ENCODE results near the gene OR6B3.
"Not testable (repeated sequence)": the region's sequence is repeated elsewhere in the genome, so short reads cannot be mapped to it uniquely, and the experiment has no call there.

Gene OR6B3

GRCh38 chr2:240050278-240050677, 3.0 kb downstream of the OR6B3 start:
- H3K4me3 ChIP-seq (ENCODE audit: low read length, poor library complexity, severe bottlenecking), result no peak overlapping the region
- no peaks in the 10 kb centered on the region for H3K27me3 ChIP-seq (ENCODE audit: insufficient read depth, low read length, poor library complexity, severe bottlenecking)
- no peak overlapping the region for H3K4me2 ChIP-seq (ENCODE audit: low read depth, low read length, poor library complexity, severe bottlenecking)
- no peaks in the 10 kb centered on the region for H4K20me1 ChIP-seq (ENCODE audit: insufficient read depth, low read length, poor library complexity, severe bottlenecking)
- no peaks in the 10 kb centered on the region for H3K36me3 ChIP-seq (ENCODE audit: insufficient read depth, low read length)
- TF ChIP-seq CTCF (conservative IDR thresholded peaks at IDR 0.05; ENCODE audit: low read length) (no peak), EZH2phosphoT487 (IDR thresholded peaks at IDR 0.05; ENCODE audit: borderline replicate concordance) (no peak)
- no peaks in the 10 kb centered on the region for H3K9me2 ChIP-seq (replicated peaks; ENCODE audit: low read depth, low read length)
- no peaks in the 10 kb centered on the region for H3K4me1 ChIP-seq (ENCODE audit: insufficient read depth, low read length, poor library complexity, severe bottlenecking)
- H3K9ac ChIP-seq (ENCODE audit: low read depth, low read length, poor library complexity, severe bottlenecking), result no peak overlapping the region
- H2AFZ ChIP-seq (ENCODE audit: low read length), result no peak overlapping the region
- no peaks in the 10 kb centered on the region for H3F3A ChIP-seq (ENCODE audit: low read depth)
- no peaks in the 10 kb centered on the region for H3K9me3 ChIP-seq (ENCODE audit: insufficient read depth, low read depth, low read length)
- no peaks in the 10 kb centered on the region for H3K79me2 ChIP-seq (ENCODE audit: insufficient read depth, low read length)

DNA sequence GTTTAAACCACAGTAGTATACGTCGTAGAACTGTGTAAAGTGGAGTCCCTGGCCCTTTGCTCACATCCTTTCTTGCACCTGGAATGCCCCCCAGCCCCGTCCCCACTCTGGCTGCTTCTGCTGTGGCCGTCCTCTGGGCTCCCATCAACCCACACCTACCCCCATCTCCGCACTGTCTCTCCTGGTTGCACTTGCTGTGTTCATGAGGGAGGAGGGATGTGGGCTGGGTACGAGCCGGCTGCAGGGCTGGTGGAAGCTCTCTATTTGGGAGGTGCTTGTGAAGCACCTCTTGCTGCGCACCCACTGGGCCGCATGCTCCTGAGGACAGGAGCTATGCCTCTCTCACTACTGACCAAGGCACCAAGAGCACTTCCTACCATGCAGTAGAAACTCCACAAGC, 5.1 kb downstream of the OR6B3 start:
- Histone ChIP-seq H2AFZ (ENCODE audit: low read length) (no peak overlapping the region), H3K4me2 (ENCODE audit: low read depth, low read length, poor library complexity, severe bottlenecking) (no peak overlapping the region), H4K20me1 (ENCODE audit: insufficient read depth, low read length, poor library complexity, severe bottlenecking) (no peaks in the 10 kb centered on the region), H3K4me3 (ENCODE audit: low read length, poor library complexity, severe bottlenecking) (no peak overlapping the region), H3K79me2 (ENCODE audit: insufficient read depth, low read length) (no peaks in the 10 kb centered on the region), H3K9ac (ENCODE audit: low read depth, low read length, poor library complexity, severe bottlenecking) (no peak overlapping the region), H3K9me3 (ENCODE audit: insufficient read depth, low read depth, low read length) (no peaks in the 10 kb centered on the region), H3K4me1 (ENCODE audit: insufficient read depth, low read length, poor library complexity, severe bottlenecking) (no peaks in the 10 kb centered on the region), H3F3A (ENCODE audit: low read depth) (no peaks in the 10 kb centered on the region), H3K27me3 (ENCODE audit: insufficient read depth, low read length, poor library complexity, severe bottlenecking) (no peaks in the 10 kb centered on the region), H3K36me3 (ENCODE audit: insufficient read depth, low read length) (no peaks in the 10 kb centered on the region), H3K9me2 (replicated peaks; ENCODE audit: low read depth, low read length) (no peaks in the 10 kb centered on the region)
- TF ChIP-seq CTCF (conservative IDR thresholded peaks at IDR 0.05; ENCODE audit: low read length) (no peak), EZH2phosphoT487 (IDR thresholded peaks at IDR 0.05; ENCODE audit: borderline replicate concordance) (no peak)

DNA sequence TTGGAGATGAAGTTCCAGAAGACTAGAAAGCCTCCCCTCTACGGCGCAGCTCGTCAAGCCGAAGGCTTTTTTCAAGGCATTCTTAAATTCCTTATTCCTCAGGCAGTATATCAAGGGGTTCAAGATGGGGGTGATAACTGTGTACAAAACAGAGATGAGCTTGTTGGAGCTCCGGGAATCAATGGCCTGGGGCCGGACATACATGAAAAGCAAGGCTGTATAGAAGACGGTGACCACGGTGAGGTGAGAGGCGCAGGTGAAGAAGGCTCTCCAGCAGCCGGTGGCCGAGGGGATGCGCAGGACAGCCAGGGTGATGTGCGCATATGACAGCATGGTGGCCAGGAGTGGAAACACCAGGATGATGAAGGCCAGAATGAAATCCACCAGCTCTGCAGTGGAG, 8.2 kb downstream of the OR6B3 start:
- Histone ChIP-seq H3K4me3 (ENCODE audit: low read length, poor library complexity, severe bottlenecking) (no peak overlapping the region), H3K79me2 (ENCODE audit: insufficient read depth, low read length) (no peaks in the 10 kb centered on the region), H3K9me3 (ENCODE audit: insufficient read depth, low read depth, low read length) (no peaks in the 10 kb centered on the region), H2AFZ (ENCODE audit: low read length) (no peak overlapping the region), H3K9me2 (replicated peaks; ENCODE audit: low read depth, low read length) (no peaks in the 10 kb centered on the region), H4K20me1 (ENCODE audit: insufficient read depth, low read length, poor library complexity, severe bottlenecking) (no peaks in the 10 kb centered on the region), H3F3A (ENCODE audit: low read depth) (no peaks in the 10 kb centered on the region), H3K36me3 (ENCODE audit: insufficient read depth, low read length) (no peaks in the 10 kb centered on the region), H3K4me2 (ENCODE audit: low read depth, low read length, poor library complexity, severe bottlenecking) (no peak overlapping the region), H3K4me1 (ENCODE audit: insufficient read depth, low read length, poor library complexity, severe bottlenecking) (no peaks in the 10 kb centered on the region), H3K27me3 (ENCODE audit: insufficient read depth, low read length, poor library complexity, severe bottlenecking) (no peaks in the 10 kb centered on the region), H3K9ac (ENCODE audit: low read depth, low read length, poor library complexity, severe bottlenecking) (no peak overlapping the region)
- TF ChIP-seq EZH2phosphoT487 (IDR thresholded peaks at IDR 0.05; ENCODE audit: borderline replicate concordance), result no peak
- TF ChIP-seq CTCF (conservative IDR thresholded peaks at IDR 0.05; ENCODE audit: low read length), result no peak

DNA sequence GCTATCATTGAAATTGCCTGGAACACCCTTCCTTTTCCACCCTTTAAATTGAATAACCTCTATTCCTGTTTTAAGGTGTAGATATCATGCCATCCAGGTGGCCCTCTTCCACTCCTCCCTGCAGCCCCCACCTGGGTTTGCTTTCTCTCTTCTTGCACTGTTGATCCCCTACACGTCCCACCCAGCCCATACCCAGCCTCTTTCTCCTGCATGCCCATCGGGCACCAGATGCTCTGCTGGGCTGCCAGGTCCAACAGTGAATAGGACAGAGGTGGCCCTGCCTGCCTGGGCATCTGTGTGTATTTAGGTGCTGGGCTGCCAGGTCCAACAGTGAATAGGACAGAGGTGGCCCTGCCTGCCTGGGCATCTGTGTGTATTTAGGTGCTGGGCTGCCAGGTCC, 9.2 kb downstream of the OR6B3 start:
- not testable (repeated sequence) for H2AFZ ChIP-seq (ENCODE audit: low read length); H3K4me3 ChIP-seq (ENCODE audit: low read length, poor library complexity, severe bottlenecking); H3K9me2 ChIP-seq (replicated peaks; ENCODE audit: low read depth, low read length); H3K27me3 ChIP-seq (ENCODE audit: insufficient read depth, low read length, poor library complexity, severe bottlenecking); H3K4me1 ChIP-seq (ENCODE audit: insufficient read depth, low read length, poor library complexity, severe bottlenecking); H3K4me2 ChIP-seq (ENCODE audit: low read depth, low read length, poor library complexity, severe bottlenecking); H3K9me3 ChIP-seq (ENCODE audit: insufficient read depth, low read depth, low read length); H3K36me3 ChIP-seq (ENCODE audit: insufficient read depth, low read length); H3F3A ChIP-seq (ENCODE audit: low read depth); H3K79me2 ChIP-seq (ENCODE audit: insufficient read depth, low read length); H4K20me1 ChIP-seq (ENCODE audit: insufficient read depth, low read length, poor library complexity, severe bottlenecking); H3K9ac ChIP-seq (ENCODE audit: low read depth, low read length, poor library complexity, severe bottlenecking)

All from Loucy (cell line).